Measurements from ENCODE around the gene E2F6.
"Not testable (repeated sequence)": the region's sequence is repeated elsewhere in the genome, so short reads cannot be mapped to it uniquely, and the experiment has no call there.

E2F6 gene

GRCh38 chr2:11410101-11410500 lies 55.9 kb downstream of the E2F6 start:
- no peaks in the 10 kb centered on the region for H3K9me3 ChIP-seq (ENCODE audit: control insufficient read depth in 1 of 2, low read length in 2 of 2)
- peaks cover 18% of the 10 kb centered on the region in 2 donors for H3K4me1 ChIP-seq (ENCODE audit: control insufficient read depth in 1 of 2, insufficient read depth in 2 of 2, low read length in 2 of 2)
- no peaks in the 10 kb centered on the region for H3K27me3 ChIP-seq (ENCODE audit: low read depth, low read length)
- no peak overlapping the region for H3K27ac ChIP-seq (ENCODE audit: low read length)
- H3K4me3 ChIP-seq (ENCODE audit: low read depth in 1 of 2, low read length in 2 of 2), result no peak overlapping the region
- no peaks in the 10 kb centered on the region for H3K36me3 ChIP-seq (ENCODE audit: control insufficient read depth in 1 of 2, insufficient read depth in 2 of 2, low read length in 2 of 2)

- H3K36me3 ChIP-seq (ENCODE audit: control insufficient read depth in 1 of 2, insufficient read depth in 2 of 2, low read length in 2 of 2), result no peaks in the 10 kb centered on the region
- peaks cover 18% of the 10 kb centered on the region in 2 donors for H3K4me1 ChIP-seq (ENCODE audit: control insufficient read depth in 1 of 2, insufficient read depth in 2 of 2, low read length in 2 of 2)
- no peak overlapping the region for H3K27ac ChIP-seq (ENCODE audit: low read length)
- no peak overlapping the region for H3K4me3 ChIP-seq (ENCODE audit: low read depth in 1 of 2, low read length in 2 of 2)
- no peaks in the 10 kb centered on the region for H3K9me3 ChIP-seq (ENCODE audit: control insufficient read depth in 1 of 2, low read length in 2 of 2)
- no peaks in the 10 kb centered on the region for H3K27me3 ChIP-seq (ENCODE audit: low read depth, low read length)
Measured at GRCh38 chr2:11409572-11409959, 56.4 kb downstream of the E2F6 start.

GRCh38 chr2:11408959-11409571 lies 56.9 kb downstream of the E2F6 start:
- Histone ChIP-seq H3K27ac (ENCODE audit: low read length) (no peak overlapping the region), H3K27me3 (ENCODE audit: low read depth, low read length) (no peaks in the 10 kb centered on the region), H3K4me1 (ENCODE audit: control insufficient read depth in 1 of 2, insufficient read depth in 2 of 2, low read length in 2 of 2) (peaks cover 18% of the 10 kb centered on the region in 2 donors), H3K9me3 (ENCODE audit: control insufficient read depth in 1 of 2, low read length in 2 of 2) (no peaks in the 10 kb centered on the region), H3K36me3 (ENCODE audit: control insufficient read depth in 1 of 2, insufficient read depth in 2 of 2, low read length in 2 of 2) (no peaks in the 10 kb centered on the region), H3K4me3 (ENCODE audit: low read depth in 1 of 2, low read length in 2 of 2) (no peak overlapping the region)

GRCh38 chr2:11407413-11407812 lies 58.5 kb downstream of the E2F6 start:
- H3K4me1 ChIP-seq (ENCODE audit: control insufficient read depth in 1 of 2, insufficient read depth in 2 of 2, low read length in 2 of 2), result peaks cover 18% of the 10 kb centered on the region in 2 donors
- no peak overlapping the region for H3K4me3 ChIP-seq (ENCODE audit: low read depth in 1 of 2, low read length in 2 of 2)
- H3K27me3 ChIP-seq (ENCODE audit: low read depth, low read length), result no peaks in the 10 kb centered on the region
- H3K36me3 ChIP-seq (ENCODE audit: control insufficient read depth in 1 of 2, insufficient read depth in 2 of 2, low read length in 2 of 2), result no peaks in the 10 kb centered on the region
- H3K27ac ChIP-seq (ENCODE audit: low read length), result peak overlapping the region; percentile 52
- H3K9me3 ChIP-seq (ENCODE audit: control insufficient read depth in 1 of 2, low read length in 2 of 2), result no peaks in the 10 kb centered on the region

- Histone ChIP-seq H3K9me3 (ENCODE audit: control insufficient read depth in 1 of 2, low read length in 2 of 2) (no peaks in the 10 kb centered on the region), H3K36me3 (ENCODE audit: control insufficient read depth in 1 of 2, insufficient read depth in 2 of 2, low read length in 2 of 2) (no peaks in the 10 kb centered on the region), H3K4me3 (ENCODE audit: low read depth in 1 of 2, low read length in 2 of 2) (no peak overlapping the region), H3K4me1 (ENCODE audit: control insufficient read depth in 1 of 2, insufficient read depth in 2 of 2, low read length in 2 of 2) (peaks cover 18% of the 10 kb centered on the region in 2 donors), H3K27ac (ENCODE audit: low read length) (peak overlapping the region; percentile 52), H3K27me3 (ENCODE audit: low read depth, low read length) (no peaks in the 10 kb centered on the region)
Measured at GRCh38 chr2:11406958-11407381, 59.0 kb downstream of the E2F6 start.

GRCh38 chr2:11406267-11406957 lies 59.5 kb downstream of the E2F6 start:
- peak overlapping the region; percentile 52 for H3K27ac ChIP-seq (ENCODE audit: low read length)
- H3K27me3 ChIP-seq (ENCODE audit: low read depth, low read length), result no peaks in the 10 kb centered on the region
- no peaks in the 10 kb centered on the region for H3K9me3 ChIP-seq (ENCODE audit: control insufficient read depth in 1 of 2, low read length in 2 of 2)
- H3K36me3 ChIP-seq (ENCODE audit: control insufficient read depth in 1 of 2, insufficient read depth in 2 of 2, low read length in 2 of 2), result no peaks in the 10 kb centered on the region
- H3K4me3 ChIP-seq (ENCODE audit: low read depth in 1 of 2, low read length in 2 of 2), result peak overlapping the region in 1 of 2 donors; percentile 30
- H3K4me1 ChIP-seq (ENCODE audit: control insufficient read depth in 1 of 2, insufficient read depth in 2 of 2, low read length in 2 of 2), result peaks cover 15 to 18% of the 10 kb centered on the region in 2 donors

GRCh38 chr2:11405599-11406266 lies 60.2 kb downstream of the E2F6 start:
- Histone ChIP-seq H3K27ac (ENCODE audit: low read length) (peak overlapping the region; percentile 52), H3K27me3 (ENCODE audit: low read depth, low read length) (no peaks in the 10 kb centered on the region), H3K36me3 (ENCODE audit: control insufficient read depth in 1 of 2, insufficient read depth in 2 of 2, low read length in 2 of 2) (no peaks in the 10 kb centered on the region), H3K4me3 (ENCODE audit: low read depth in 1 of 2, low read length in 2 of 2) (peak overlapping the region in 1 of 2 donors; percentile 30), H3K4me1 (ENCODE audit: control insufficient read depth in 1 of 2, insufficient read depth in 2 of 2, low read length in 2 of 2) (peaks cover 13 to 18% of the 10 kb centered on the region in 2 donors), H3K9me3 (ENCODE audit: control insufficient read depth in 1 of 2, low read length in 2 of 2) (no peaks in the 10 kb centered on the region)

- H3K36me3 ChIP-seq (ENCODE audit: control insufficient read depth in 1 of 2, insufficient read depth in 2 of 2, low read length in 2 of 2); H3K9me3 ChIP-seq (ENCODE audit: control insufficient read depth in 1 of 2, low read length in 2 of 2); H3K27ac ChIP-seq (ENCODE audit: low read length); H3K4me3 ChIP-seq (ENCODE audit: low read depth in 1 of 2, low read length in 2 of 2); H3K27me3 ChIP-seq (ENCODE audit: low read depth, low read length): not testable (repeated sequence)
- peaks cover 13 to 18% of the 10 kb centered on the region in 2 donors for H3K4me1 ChIP-seq (ENCODE audit: control insufficient read depth in 1 of 2, insufficient read depth in 2 of 2, low read length in 2 of 2)
Measured at GRCh38 chr2:11405074-11405406, 60.9 kb downstream of the E2F6 start.

- Histone ChIP-seq H3K36me3 (ENCODE audit: control insufficient read depth in 1 of 2, insufficient read depth in 2 of 2, low read length in 2 of 2) (no peaks in the 10 kb centered on the region), H3K27ac (ENCODE audit: low read length) (no peak overlapping the region), H3K27me3 (ENCODE audit: low read depth, low read length) (no peaks in the 10 kb centered on the region), H3K9me3 (ENCODE audit: control insufficient read depth in 1 of 2, low read length in 2 of 2) (no peaks in the 10 kb centered on the region), H3K4me1 (ENCODE audit: control insufficient read depth in 1 of 2, insufficient read depth in 2 of 2, low read length in 2 of 2) (peaks cover 13 to 18% of the 10 kb centered on the region in 2 donors), H3K4me3 (ENCODE audit: low read depth in 1 of 2, low read length in 2 of 2) (no peak overlapping the region)
Measured at GRCh38 chr2:11404376-11405073, 61.4 kb downstream of the E2F6 start.

GRCh38 chr2:11402436-11402835 lies 63.5 kb downstream of the E2F6 start:
- Histone ChIP-seq H3K9me3 (ENCODE audit: control insufficient read depth in 1 of 2, low read length in 2 of 2) (no peaks in the 10 kb centered on the region), H3K4me1 (ENCODE audit: control insufficient read depth in 1 of 2, insufficient read depth in 2 of 2, low read length in 2 of 2) (peaks cover 9 to 15% of the 10 kb centered on the region in 2 donors), H3K36me3 (ENCODE audit: control insufficient read depth in 1 of 2, insufficient read depth in 2 of 2, low read length in 2 of 2) (no peaks in the 10 kb centered on the region), H3K27me3 (ENCODE audit: low read depth, low read length) (no peaks in the 10 kb centered on the region), H3K4me3 (ENCODE audit: low read depth in 1 of 2, low read length in 2 of 2) (no peak overlapping the region), H3K27ac (ENCODE audit: low read length) (no peak overlapping the region)

GRCh38 chr2:11399438-11399762 lies 66.6 kb downstream of the E2F6 start:
- Histone ChIP-seq H3K4me1 (ENCODE audit: control insufficient read depth in 1 of 2, insufficient read depth in 2 of 2, low read length in 2 of 2) (no peaks in the 10 kb centered on the region), H3K27me3 (ENCODE audit: low read depth, low read length) (no peaks in the 10 kb centered on the region), H3K4me3 (ENCODE audit: low read depth in 1 of 2, low read length in 2 of 2) (no peak overlapping the region), H3K36me3 (ENCODE audit: control insufficient read depth in 1 of 2, insufficient read depth in 2 of 2, low read length in 2 of 2) (no peaks in the 10 kb centered on the region), H3K9me3 (ENCODE audit: control insufficient read depth in 1 of 2, low read length in 2 of 2) (no peaks in the 10 kb centered on the region), H3K27ac (ENCODE audit: low read length) (no peak overlapping the region)
